Activated CD8-positive, alpha-beta memory T cell treated with anti-CD3 and anti-CD28 coated beads for 48 hours (primary cell): Measurements from ENCODE around the gene SULT6B1.
"Not testable (repeated sequence)": the region's sequence is repeated elsewhere in the genome, so short reads cannot be mapped to it uniquely, and the experiment has no call there.

ENCODE experiments used
- DNase-seq, 3 experiments: peaks; one replicate each; pipeline ENCODE4 v3.0.0-alpha.2; 2020; ENCODE audit warnings: low read depth in 2 of 3, low spot score in 2 of 3

Gene SULT6B1

GRCh38 chr2:37188570-37188969 is at the start of gene SULT6B1:
Gene SULT6B1 (minus strand): TSS chr2:37188670. CDS start chr2:37188640, 30 bp downstream.
- no peak for DNase-seq

DNA sequence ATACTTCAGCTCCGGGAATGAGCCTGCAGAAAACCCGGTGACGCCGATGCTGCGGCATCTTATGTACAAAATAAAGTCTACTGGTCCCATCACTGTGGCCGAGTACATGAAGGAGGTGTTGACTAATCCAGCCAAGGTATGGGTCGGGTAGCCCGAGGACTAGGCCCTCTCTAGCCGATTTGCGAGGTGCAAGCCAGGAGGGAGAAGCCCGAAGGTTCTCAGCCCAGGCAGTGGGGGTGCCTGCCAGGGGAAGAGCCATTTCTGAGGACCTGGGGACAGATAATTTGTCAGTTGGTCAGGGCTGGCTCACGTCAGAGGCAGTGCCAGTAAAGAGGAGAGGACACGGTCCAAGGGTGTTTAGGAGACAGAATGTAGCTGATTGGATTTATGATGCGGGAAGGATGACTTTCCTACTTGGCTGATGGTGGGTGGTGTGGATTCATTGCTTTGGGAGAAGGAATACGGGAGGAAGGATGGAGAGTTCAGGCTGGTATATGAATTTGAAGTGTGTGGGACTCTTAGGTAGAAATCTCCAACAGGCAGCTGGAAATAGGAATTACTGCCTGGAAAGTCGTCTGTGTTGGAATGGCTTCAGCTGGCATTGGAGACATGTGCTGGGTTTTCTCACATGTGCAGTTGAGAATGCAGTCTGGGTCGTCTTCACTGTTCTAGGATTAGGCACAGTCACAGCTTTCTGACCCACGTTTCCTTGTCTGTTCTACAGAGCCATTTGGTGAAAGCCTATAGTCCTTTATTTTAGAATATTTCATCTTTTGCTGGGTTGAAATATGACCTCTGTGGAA is 43.9 kb upstream of the SULT6B1 start:
- no peak for DNase-seq

DNA sequence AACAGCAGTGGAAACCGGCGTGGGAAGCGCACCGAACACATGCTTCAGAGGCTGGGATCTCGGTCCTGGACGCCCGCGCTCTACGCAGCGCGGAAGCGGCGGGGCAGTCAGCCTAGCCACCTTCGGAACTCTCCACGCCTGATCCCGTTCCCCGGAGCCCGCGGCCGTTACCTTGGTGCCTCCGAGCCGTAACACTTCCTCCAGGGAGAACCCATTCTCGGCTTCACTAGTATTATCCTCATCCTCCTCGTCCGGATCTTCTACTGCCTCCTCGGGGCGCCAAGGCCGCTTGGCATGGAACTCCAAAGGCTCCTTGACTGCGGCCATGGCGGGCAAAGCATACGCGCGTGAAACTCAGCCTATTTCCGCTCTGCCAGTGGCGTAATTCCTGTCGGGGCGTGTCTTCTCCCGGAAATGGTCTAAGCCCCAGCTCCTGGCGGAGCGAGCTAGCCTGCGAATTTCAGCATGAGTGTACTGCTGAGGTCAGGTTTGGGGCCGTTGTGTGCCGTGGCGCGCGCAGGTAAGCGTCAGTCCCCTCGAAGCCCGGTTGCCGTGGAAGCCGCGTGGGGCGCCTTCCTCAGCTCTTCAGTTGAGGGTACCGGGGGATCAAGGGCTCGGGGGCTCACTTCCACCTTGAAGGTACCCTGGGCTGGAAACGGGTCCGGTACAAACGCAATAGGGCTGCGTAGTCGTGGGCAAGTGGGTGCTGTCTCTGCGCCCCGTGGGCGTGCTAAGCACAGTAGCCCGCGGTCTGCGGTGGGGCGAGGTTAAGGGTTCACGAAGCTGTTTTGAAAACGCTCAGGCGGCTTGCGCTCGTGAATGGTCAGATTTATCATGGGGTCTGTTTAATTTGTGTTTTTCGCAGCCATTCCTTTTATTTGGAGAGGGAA is 43.0 kb upstream of the SULT6B1 start, which contains the start of the genes CEBPZ and NDUFAF7:
Gene CEBPZ, minus strand, starts transcription at position 356 of the 890 bp plus-strand sequence. Its CDS starts 29 bp downstream, at position 327.
Gene NDUFAF7, plus strand, starts transcription at position 418 of the 890 bp plus-strand sequence. Its CDS starts 48 bp downstream, at position 466.
- DNase-seq, result peak; percentile 75 to 80 (median 77)

DNA sequence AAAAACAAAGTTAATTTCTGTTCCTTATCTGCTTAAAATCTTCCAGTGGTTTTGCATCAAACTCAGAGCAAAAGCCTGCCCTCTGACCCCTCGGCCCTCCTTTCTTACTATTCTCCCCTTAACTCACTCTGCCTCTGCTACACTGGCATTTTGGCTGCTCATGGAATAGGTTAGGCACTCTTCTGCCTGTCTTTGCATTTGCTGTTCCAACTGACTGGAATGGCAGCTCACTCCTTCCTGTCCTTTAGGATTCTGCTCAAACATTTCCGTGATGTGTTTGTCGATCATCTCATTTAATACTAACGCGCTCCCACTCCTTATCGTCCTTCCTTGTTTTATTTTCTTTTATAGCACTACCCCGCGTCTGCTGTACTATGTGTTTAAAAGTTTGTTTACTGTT is 42.1 kb upstream of the SULT6B1 start:
- no peak for DNase-seq

DNA sequence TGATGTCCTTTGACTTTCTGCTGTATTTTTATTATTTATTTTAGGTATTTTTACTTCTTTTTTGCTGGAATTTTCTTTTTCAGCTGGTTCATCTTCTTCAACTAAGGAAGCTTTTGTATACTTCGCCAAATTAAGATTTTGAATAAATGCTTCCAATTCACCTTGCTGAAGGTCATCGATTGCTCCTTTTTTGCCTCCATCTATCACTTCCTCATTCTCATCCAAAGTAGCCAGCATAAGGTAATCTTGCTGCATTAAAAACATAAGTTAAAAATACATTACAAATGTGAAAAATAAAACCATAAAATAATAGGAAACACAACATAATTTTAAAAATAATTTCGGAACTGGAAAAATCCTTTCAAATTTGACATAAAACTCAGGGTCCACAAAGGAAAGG is 40.3 kb upstream of the SULT6B1 start:
- DNase-seq, result no peak

GRCh38 chr2:37226863-37227262 is 38.4 kb upstream of the SULT6B1 start:
- DNase-seq, result no peak

GRCh38 chr2:37225129-37225528 is 36.7 kb upstream of the SULT6B1 start:
- DNase-seq, result not testable (repeated sequence)

GRCh38 chr2:37224063-37224462 is 35.6 kb upstream of the SULT6B1 start:
- DNase-seq, result no peak

DNA sequence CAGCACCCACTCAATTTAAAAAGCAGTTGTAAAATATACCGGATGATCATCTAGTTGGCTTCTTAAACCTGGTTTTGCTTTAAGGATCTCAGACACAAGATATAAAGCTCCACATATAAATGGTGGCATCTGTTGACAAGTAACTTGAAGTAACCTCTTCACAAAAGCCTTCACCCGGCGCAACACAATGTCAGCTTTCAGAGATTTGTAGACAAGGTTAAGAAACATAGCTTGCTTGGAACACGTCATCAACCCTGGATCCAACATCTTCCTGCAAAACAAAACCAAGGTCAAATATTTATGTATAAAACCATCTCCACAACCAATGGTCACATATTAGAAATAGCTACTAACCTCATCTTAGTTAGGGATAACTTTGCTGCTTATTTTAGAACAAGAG is 34.7 kb upstream of the SULT6B1 start:
- DNase-seq, result no peak

- no peak for DNase-seq
Measured at GRCh38 chr2:37219046-37219445, 30.6 kb upstream of the SULT6B1 start.

- DNase-seq, result no peak
Measured at GRCh38 chr2:37215250-37215649, 26.8 kb upstream of the SULT6B1 start.

DNA sequence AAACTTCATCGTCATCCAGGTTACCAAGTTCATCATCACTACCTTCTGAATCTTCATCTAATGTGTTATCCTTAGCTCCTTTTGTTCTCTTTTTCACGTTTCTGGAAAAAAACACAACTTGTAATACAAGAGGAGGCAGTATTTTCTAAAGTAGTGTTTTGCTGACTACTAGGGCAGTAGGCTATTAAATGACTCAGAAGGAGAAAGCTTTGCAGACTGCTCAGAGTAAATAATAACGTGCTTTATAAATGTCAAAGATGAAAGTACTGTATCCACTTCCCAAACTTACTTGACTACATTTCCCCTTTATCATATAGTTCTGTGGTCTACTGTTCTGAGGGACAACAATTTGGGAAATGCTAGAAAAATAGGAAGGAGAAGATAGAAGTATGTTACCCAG is 23.5 kb upstream of the SULT6B1 start:
- DNase-seq, result no peak

GRCh38 chr2:37211212-37211611 is 22.7 kb upstream of the SULT6B1 start:
- no peak for DNase-seq

GRCh38 chr2:37206760-37207159 is 18.3 kb upstream of the SULT6B1 start:
- not testable (repeated sequence) for DNase-seq

DNA sequence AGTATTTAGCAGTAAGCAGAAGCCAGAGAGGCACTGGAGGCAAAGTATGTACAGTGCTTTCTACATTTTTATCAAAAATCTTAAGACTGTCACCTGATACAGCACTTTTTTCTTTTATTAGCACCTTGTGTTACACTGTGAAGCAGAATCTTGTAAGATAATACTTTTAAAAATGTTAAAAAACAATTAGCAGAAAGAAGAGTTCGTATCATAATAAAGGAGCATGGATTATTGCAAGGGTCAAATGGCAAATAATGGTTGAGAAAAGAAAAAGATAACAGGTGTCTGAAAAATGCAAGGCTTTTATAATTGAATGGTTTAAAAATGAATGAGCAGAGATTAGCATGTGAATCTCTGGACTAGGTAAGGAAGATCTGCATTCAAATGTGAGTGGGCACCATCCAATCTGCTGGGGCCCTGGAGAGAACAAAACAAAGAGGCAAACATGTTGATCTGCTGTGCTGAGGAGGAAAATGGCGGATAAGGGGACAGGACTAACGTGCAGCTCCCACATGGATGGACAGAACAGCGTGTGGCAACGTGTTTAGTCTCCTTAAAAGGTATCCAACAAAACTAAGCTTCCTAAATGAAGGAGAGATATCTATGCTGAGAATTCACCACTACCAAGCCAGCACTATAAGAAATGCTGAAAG is 17.3 kb upstream of the SULT6B1 start:
- DNase-seq, result no peak

DNA sequence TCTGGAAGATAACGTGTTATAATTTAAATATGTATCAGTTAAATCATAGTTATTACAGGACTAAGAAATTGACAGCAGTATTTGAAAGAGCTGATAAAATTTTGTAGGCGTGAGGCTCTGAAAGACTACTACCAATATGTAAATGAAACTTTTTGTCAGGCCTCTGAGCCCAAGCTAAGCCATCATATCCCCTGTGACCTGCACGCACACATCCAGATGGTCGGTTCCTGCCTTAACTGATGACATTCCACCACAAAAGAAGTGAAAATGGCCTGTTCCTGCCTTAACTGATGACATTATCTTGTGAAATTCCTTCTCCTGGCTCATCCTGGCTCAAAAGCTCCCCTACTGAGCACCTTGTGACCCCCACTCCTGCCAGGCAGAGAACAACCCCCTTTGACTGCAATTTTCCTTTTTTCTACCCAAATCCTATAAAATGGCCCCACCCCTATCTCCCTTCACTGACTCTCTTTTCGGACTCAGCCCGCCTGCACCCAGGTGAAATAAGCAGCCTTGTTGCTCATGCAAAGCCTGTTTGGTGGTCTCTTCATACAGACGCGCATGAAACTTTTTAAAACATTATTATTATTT is 16.7 kb upstream of the SULT6B1 start:
- not testable (repeated sequence) for DNase-seq

DNA sequence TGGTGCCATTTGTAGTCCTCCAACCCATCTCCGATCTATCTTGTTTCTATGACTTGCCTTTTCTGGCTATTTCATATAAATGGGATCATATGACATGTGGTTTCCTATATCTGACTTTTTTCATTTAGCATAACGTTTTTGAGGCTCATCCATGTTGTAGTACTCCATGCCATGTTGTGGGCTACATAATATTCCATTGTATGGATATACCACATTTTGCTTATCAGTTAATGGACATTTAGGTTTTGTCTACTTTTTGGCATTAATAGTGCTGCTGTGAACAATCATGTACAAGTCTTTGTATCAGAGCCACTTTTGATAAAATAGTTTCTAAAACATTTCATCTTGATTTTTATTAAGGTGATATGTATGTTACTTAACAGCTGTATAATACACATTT is 15.2 kb upstream of the SULT6B1 start:
- no peak for DNase-seq

GRCh38 chr2:37201766-37202165 is 13.3 kb upstream of the SULT6B1 start:
- peak in 1 of 3 experiments; percentile 29 for DNase-seq

- DNase-seq, result no peak
Measured at GRCh38 chr2:37201208-37201607, 12.7 kb upstream of the SULT6B1 start.

GRCh38 chr2:37198681-37199065 is 10.2 kb upstream of the SULT6B1 start:
- DNase-seq, result no peak
